OCI-LY3 (cell line): ENCODE measurements around the gene CADPS.

Source experiments
- H2AFZ ChIP-seq: fragments of 200-600, 300-600 bp; shearing (Covaris generic); 2 replicates; pipeline ENCODE4 v1.6.0; 2014; ENCODE audit warnings: antibody characterized with exemption, low read depth, low read length
- H3K27ac ChIP-seq: fragments of 200-600, 300-600 bp; sonication (generic); 2 replicates; pipeline ENCODE4 v1.5.1; 2014; ENCODE audit warnings: mild to moderate bottlenecking, low read length, moderate library complexity, mixed read lengths
- H3K27me3 ChIP-seq: fragments of 200-600, 300-600 bp; sonication (generic); 2 replicates; pipeline ENCODE4 v1.6.1; 2014; ENCODE audit warnings: low read depth, low read length, mixed read lengths
- H3K36me3 ChIP-seq: fragments of 200-600, 300-600 bp; sonication (generic); replicated peaks from 2 replicates; pipeline ENCODE3; 2014; ENCODE audit warnings: low read depth, low read length, mixed read lengths
- H3K4me1 ChIP-seq: fragments of 300-600, 200-600 bp; sonication (generic); 2 replicates; pipeline ENCODE4 v1.6.1; 2014; ENCODE audit warnings: low read length, mixed read lengths
- H3K4me2 ChIP-seq: fragments of 200-600, 300-600 bp; sonication (generic); 2 replicates; pipeline ENCODE4 v1.6.1; 2014; ENCODE audit warnings: low read length, mixed read lengths
- H3K4me3 ChIP-seq: fragments of 300-600, 200-600 bp; sonication (generic); 2 replicates; pipeline ENCODE4 v1.5.1; 2014; ENCODE audit warnings: antibody characterized with exemption, mild to moderate bottlenecking, low read length, moderate library complexity
- H3K79me2 ChIP-seq: fragments of 300-600, 200-600 bp; shearing (Covaris generic); 2 replicates; pipeline ENCODE4 v1.6.1; 2014; ENCODE audit warnings: mild to moderate bottlenecking, low read length, mixed read lengths
- H3K9ac ChIP-seq: fragments of 300-600, 200-600 bp; shearing (Covaris generic); 2 replicates; pipeline ENCODE4 v1.6.0; 2014; ENCODE audit warnings: mild to moderate bottlenecking, low read length, moderate library complexity
- H3K9me3 ChIP-seq: fragments of 200-600, 300-600 bp; shearing (Covaris generic); 2 replicates; pipeline ENCODE4 v1.6.1; 2014; ENCODE audit warnings: low read length, mixed read lengths; ENCODE audit not compliant: insufficient read depth
- H4K20me1 ChIP-seq: fragments of 200-600, 300-600 bp; sonication (generic); 2 replicates; pipeline ENCODE4 v1.6.1; 2016; ENCODE audit warnings: low read length, mixed read lengths; ENCODE audit not compliant: insufficient read depth
- EZH2phosphoT487 ChIP-seq: fragments of 200-600 bp; shearing (Covaris generic); IDR thresholded peaks from 2 replicates; pipeline ENCODE4 v1.6.1; 2018; ENCODE audit warnings: antibody characterized with exemption, mixed run types, low read depth
- TF ChIP-seq, protein P1 (sequence below): fragments of 200-600, 300-600 bp; sonication (generic); IDR thresholded peaks from 2 replicates; pipeline ENCODE4 v1.5.1; 2014; ENCODE audit warnings: antibody characterized with exemption, low read length, low read depth

The CADPS gene

GRCh38 chr3:62758296-62759066, 116.7 kb downstream of the CADPS start:
- no peak overlapping the region for H3K4me3 ChIP-seq
- H3K79me2 ChIP-seq: no peaks in the 10 kb centered on the region
- H3K4me1 ChIP-seq: no peaks in the 10 kb centered on the region
- H3K4me2 ChIP-seq: no peak overlapping the region
- no peaks in the 10 kb centered on the region for H4K20me1 ChIP-seq
- TF ChIP-seq EZH2phosphoT487: no peak
- TF ChIP-seq, protein P1, sequence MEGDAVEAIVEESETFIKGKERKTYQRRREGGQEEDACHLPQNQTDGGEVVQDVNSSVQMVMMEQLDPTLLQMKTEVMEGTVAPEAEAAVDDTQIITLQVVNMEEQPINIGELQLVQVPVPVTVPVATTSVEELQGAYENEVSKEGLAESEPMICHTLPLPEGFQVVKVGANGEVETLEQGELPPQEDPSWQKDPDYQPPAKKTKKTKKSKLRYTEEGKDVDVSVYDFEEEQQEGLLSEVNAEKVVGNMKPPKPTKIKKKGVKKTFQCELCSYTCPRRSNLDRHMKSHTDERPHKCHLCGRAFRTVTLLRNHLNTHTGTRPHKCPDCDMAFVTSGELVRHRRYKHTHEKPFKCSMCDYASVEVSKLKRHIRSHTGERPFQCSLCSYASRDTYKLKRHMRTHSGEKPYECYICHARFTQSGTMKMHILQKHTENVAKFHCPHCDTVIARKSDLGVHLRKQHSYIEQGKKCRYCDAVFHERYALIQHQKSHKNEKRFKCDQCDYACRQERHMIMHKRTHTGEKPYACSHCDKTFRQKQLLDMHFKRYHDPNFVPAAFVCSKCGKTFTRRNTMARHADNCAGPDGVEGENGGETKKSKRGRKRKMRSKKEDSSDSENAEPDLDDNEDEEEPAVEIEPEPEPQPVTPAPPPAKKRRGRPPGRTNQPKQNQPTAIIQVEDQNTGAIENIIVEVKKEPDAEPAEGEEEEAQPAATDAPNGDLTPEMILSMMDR: no peak
- H3K9me3 ChIP-seq: 0 out of 2 replicates have a peak, but pooled peaks cover 2% of the 10 kb centered on the region
- H3K27ac ChIP-seq: no peak overlapping the region
- H3K27me3 ChIP-seq: no peaks in the 10 kb centered on the region
- no peak overlapping the region for H3K9ac ChIP-seq
- no peaks in the 10 kb centered on the region for H3K36me3 ChIP-seq
- no peak overlapping the region for H2AFZ ChIP-seq

DNA sequence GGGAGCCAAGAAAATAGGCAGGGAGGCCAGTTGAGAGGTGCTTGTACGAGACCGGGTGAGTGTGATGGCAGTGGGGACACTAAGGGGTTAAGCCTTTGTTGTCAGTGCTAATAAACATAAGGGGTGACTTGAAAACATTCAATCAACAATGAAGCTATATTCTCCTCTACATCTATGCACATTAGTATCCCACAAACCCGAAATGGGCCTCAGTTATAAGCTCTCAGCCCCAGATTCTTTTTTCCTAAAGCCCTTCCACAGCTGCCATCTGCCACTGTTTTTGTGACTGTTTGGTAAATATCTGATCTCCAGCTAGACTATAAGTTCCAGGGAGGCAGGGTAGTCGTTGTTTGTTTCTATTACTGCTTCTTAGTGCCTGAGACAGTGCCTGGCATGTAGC, 118.2 kb downstream of the CADPS start:
- Histone ChIP-seq H3K9me3 (0 out of 2 replicates have a peak, but pooled peaks cover 2% of the 10 kb centered on the region), H4K20me1 (no peaks in the 10 kb centered on the region), H3K9ac (no peak overlapping the region), H3K27ac (no peak overlapping the region), H2AFZ (no peak overlapping the region), H3K36me3 (no peaks in the 10 kb centered on the region), H3K4me3 (no peak overlapping the region), H3K27me3 (no peaks in the 10 kb centered on the region), H3K79me2 (no peaks in the 10 kb centered on the region), H3K4me1 (no peaks in the 10 kb centered on the region), H3K4me2 (no peak overlapping the region)
- TF ChIP-seq, protein P1: no peak
- no peak for TF ChIP-seq EZH2phosphoT487

- no peaks in the 10 kb centered on the region for H3K27me3 ChIP-seq
- no peak overlapping the region for H3K9ac ChIP-seq
- TF ChIP-seq, protein P1: no peak
- no peak for TF ChIP-seq EZH2phosphoT487
- H3K79me2 ChIP-seq: no peaks in the 10 kb centered on the region
- H3K4me2 ChIP-seq: no peak overlapping the region
- no peak overlapping the region for H3K27ac ChIP-seq
- 0 out of 2 replicates have a peak, but pooled peaks cover 2% of the 10 kb centered on the region for H3K9me3 ChIP-seq
- H2AFZ ChIP-seq: no peak overlapping the region
- no peak overlapping the region for H3K4me3 ChIP-seq
- no peaks in the 10 kb centered on the region for H3K4me1 ChIP-seq
- no peaks in the 10 kb centered on the region for H3K36me3 ChIP-seq
- H4K20me1 ChIP-seq: no peaks in the 10 kb centered on the region
Measured at GRCh38 chr3:62755285-62755684, 119.9 kb downstream of the CADPS start.

DNA sequence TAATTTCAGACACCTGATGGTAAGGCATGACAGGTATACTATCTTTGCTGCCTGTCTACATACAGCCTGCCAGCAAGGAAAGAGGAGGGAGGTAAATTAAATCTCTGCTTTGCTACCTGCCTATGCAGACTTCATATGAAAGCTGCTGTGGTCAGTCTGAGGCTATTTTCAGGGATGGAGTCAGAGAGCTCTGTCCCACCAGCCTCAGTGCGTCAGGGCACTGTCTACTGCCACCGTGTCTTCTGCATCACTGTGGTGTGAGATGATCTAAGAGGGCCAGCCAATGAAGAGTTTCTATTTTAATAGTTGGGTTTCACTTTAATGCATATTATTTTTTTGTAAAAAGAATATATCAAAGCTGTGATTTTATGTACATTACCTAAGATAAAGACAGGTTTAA, 125.6 kb downstream of the CADPS start:
- H2AFZ ChIP-seq: no peak overlapping the region
- no peaks in the 10 kb centered on the region for H3K4me1 ChIP-seq
- no peaks in the 10 kb centered on the region for H4K20me1 ChIP-seq
- no peak for TF ChIP-seq EZH2phosphoT487
- no peaks in the 10 kb centered on the region for H3K36me3 ChIP-seq
- no peak overlapping the region for H3K4me2 ChIP-seq
- no peaks in the 10 kb centered on the region for H3K79me2 ChIP-seq
- no peak overlapping the region for H3K9ac ChIP-seq
- H3K27me3 ChIP-seq: 0 out of 2 replicates have a peak, but pooled peaks cover 3% of the 10 kb centered on the region
- no peaks in the 10 kb centered on the region for H3K9me3 ChIP-seq
- no peak overlapping the region for H3K4me3 ChIP-seq
- no peak overlapping the region for H3K27ac ChIP-seq
